Measurements from ENCODE around the gene CNBP. TPM values are rescaled to one million over a fixed set of nuclear protein-coding genes. Genes with fewer than 3 reads are reported as not detected.
"Not testable (repeated sequence)": the region's sequence is repeated elsewhere in the genome, so short reads cannot be mapped to it uniquely, and the experiment has no call there.

Gene CNBP
- total RNA-seq, 4 donors from 2014 or later: 390 to 480 (median 421) TPM

GRCh38 chr3:129173725-129174124, 10.0 kb downstream of the CNBP start:
- intact Hi-C loops (cut with DNase I): no loop called here
- Histone ChIP-seq H3K27me3 (no peaks in the 10 kb centered on the region), H3K27ac (no peak overlapping the region), H3K9me3 (no peaks in the 10 kb centered on the region), H3K4me3 (replicated peaks in 1 of 3) (no peak overlapping the region), H3K36me3 (peaks cover 28 to 29% of the 10 kb centered on the region in 2 donors), H3K4me1 (peaks cover 25 to 48% of the 10 kb centered on the region in 2 donors)
- no peak for DNase-seq
- 44 to 53% methylated on average over 4 of the region's 4 CpGs for WGBS, 2 donors
- TF ChIP-seq CTCF (IDR thresholded peaks at IDR 0.05) (no peak), POLR2A (IDR thresholded peaks at IDR 0.05) (no peak)

- DNase-seq: no peak
- H3K4me3 ChIP-seq (replicated peaks in 1 of 3): no peak overlapping the region
- peaks cover 28% of the 10 kb centered on the region in 2 donors for H3K36me3 ChIP-seq
- no peak overlapping the region for H3K27ac ChIP-seq
- intact Hi-C loops (cut with DNase I): no loop called here
- TF ChIP-seq POLR2A (IDR thresholded peaks at IDR 0.05) (no peak), CTCF (IDR thresholded peaks at IDR 0.05) (no peak)
- H3K4me1 ChIP-seq: peaks cover 25 to 43% of the 10 kb centered on the region in 2 donors
- no peaks in the 10 kb centered on the region for H3K27me3 ChIP-seq
- WGBS, 2 donors: 56 to 58% methylated on average over 2 of the region's 2 CpGs
- no peaks in the 10 kb centered on the region for H3K9me3 ChIP-seq
Observed at GRCh38 chr3:129173206-129173605, 10.5 kb downstream of the CNBP start.

- WGBS, 2 donors: 91 to 94% methylated on average over 15 of the region's 15 CpGs
- no peaks in the 10 kb centered on the region for H3K27me3 ChIP-seq
- intact Hi-C loops (cut with DNase I): no loop called here
- H3K4me3 ChIP-seq (replicated peaks in 1 of 3): no peak overlapping the region
- no peak overlapping the region for H3K27ac ChIP-seq
- no peak for DNase-seq
- peaks cover 50 to 53% of the 10 kb centered on the region in 2 donors for H3K36me3 ChIP-seq
- TF ChIP-seq POLR2A (IDR thresholded peaks at IDR 0.05) (no peak), CTCF (IDR thresholded peaks at IDR 0.05) (no peak)
- H3K9me3 ChIP-seq: no peaks in the 10 kb centered on the region
- H3K4me1 ChIP-seq: peaks cover 5 to 6% of the 10 kb centered on the region in 2 donors
Observed at GRCh38 chr3:129166579-129167332, 16.9 kb downstream of the CNBP start.

- H3K36me3 ChIP-seq: peaks cover 40 to 42% of the 10 kb centered on the region in 2 donors
- WGBS, 2 donors: 94 to 99% methylated on average over 8 of the region's 8 CpGs
- H3K27me3 ChIP-seq; DNase-seq; H3K4me3 ChIP-seq (replicated peaks in 1 of 3); H3K9me3 ChIP-seq; H3K4me1 ChIP-seq; H3K27ac ChIP-seq; intact Hi-C loops (cut with DNase I): not testable (repeated sequence)
Observed at GRCh38 chr3:129165594-129165993, 18.1 kb downstream of the CNBP start.

- Histone ChIP-seq H3K9me3 (no peaks in the 10 kb centered on the region), H3K36me3 (peaks cover 29 to 31% of the 10 kb centered on the region in 2 donors), H3K27me3 (no peaks in the 10 kb centered on the region), H3K4me1 (peaks cover 11 to 12% of the 10 kb centered on the region in 2 donors), H3K27ac (no peak overlapping the region), H3K4me3 (replicated peaks in 1 of 3) (no peak overlapping the region)
- TF ChIP-seq CTCF (IDR thresholded peaks at IDR 0.05) (no peak), POLR2A (IDR thresholded peaks at IDR 0.05) (no peak)
- WGBS, 2 donors: 90 to 92% methylated on average over 7 of the region's 7 CpGs
- no peak for DNase-seq
- intact Hi-C loops (cut with DNase I): no loop called here
Observed at GRCh38 chr3:129164500-129164899, 19.2 kb downstream of the CNBP start.

Measured in thyroid gland (tissue), 4 donors.